ENCODE data around the gene C19orf12. TPM values are rescaled to one million over a fixed set of nuclear protein-coding genes. Genes with fewer than 3 reads are reported as not detected.
A peak's percentile ranks its signal among the peaks of the same experiment; 100 is the strongest.

Gene C19orf12
- 10 to 100 TPM; 27.0 to 52.9 (median 38.9) TPM for total RNA-seq

DNA sequence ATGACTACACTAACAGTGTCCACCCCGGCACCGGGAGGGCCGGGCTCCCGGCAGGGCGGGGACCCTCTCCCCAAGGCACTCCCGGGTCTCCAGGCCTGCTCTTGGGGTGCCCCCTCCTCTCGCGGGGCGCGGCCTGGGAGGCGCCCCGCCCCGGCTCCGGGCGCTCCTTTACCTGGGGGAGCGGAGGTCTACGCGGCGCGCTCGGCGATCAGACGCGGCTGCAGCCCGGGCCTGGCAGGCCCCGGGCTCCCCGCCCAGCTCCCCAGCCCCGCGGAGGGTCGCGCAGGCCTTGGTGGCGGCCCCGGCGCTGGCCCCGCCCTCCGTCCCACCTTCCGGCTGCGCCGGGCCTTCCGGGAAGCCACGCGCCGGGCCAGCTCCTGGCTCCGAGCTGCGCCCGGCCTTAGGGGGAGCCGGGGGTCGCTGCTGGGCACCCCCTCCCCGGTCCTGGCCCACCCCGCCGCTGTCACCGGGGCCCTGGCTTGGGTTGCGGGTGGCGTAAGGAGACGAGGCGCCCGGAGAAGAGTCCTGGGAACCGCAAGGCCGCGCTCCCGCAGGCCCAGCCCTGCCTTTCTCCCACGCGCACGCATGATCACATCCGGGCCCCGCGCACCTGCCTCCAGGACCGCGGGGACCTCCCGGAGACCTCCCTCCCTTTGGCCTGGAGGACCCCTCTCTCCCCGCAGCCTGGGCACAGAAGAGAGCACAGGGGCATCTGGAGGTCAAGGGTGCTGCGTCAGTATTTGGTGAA lies at the start of gene C19orf12:
Gene C19orf12 (minus strand): TSS at position 309 of the 748 bp plus-strand sequence. CDS start 6,848 bp downstream, outside the sequence.
- intact Hi-C loops (cut with DNase I): no loop called here
- H3K4me3 ChIP-seq: peak within 1 kb of the TSS; percentile 68 to 100 (median 98)
- peak within 1 kb of the TSS; percentile 91 to 97 (median 94) for H3K27ac ChIP-seq (replicated peaks in 1 of 4)
- WGBS: 0% methylated on average over 14 of the region's 72 CpGs
- peak; percentile 79 for TF ChIP-seq POLR2A (IDR thresholded peaks at IDR 0.05; ENCODE audit: low read depth)
- no peak for TF ChIP-seq EP300 (IDR thresholded peaks at IDR 0.05)
- peak; percentile 63 to 85 for TF ChIP-seq POLR2AphosphoS5 (IDR thresholded peaks at IDR 0.05)
- no peaks in the 10 kb centered on the region for H3K27me3 ChIP-seq
- peaks cover 0 to 6% (median 4%) of the 10 kb centered on the region in 4 donors for H3K36me3 ChIP-seq
- peaks cover 17 to 60% (median 44%) of the 10 kb centered on the region in 4 donors for H3K4me1 ChIP-seq
- no peaks in the 10 kb centered on the region for H3K9me3 ChIP-seq
- no peak for DNase-seq (ENCODE audit: extremely low spot score)

DNA sequence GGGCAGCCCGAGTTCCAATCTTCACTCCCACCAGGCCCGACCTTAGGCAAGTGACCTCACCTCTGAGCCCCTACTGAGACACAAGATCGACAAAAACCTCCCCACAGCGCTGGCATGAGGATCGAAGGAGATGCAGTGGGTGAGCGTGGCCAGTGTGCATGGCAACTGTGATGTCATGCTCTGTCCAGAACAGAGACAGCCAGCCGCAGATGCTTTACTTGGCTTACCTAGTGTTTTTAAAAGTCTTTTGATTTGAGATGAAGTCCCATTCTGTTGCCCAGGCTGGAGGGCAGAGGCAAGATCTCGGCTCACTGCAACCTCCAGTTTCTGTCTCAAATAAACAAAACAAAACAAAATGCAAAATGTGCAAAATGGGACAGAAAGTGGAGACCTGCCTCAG lies 49.3 kb upstream of the C19orf12 start:
- Histone ChIP-seq H3K4me1 (peaks cover 0 to 9% (median 7%) of the 10 kb centered on the region in 4 donors), H3K4me3 (no peak overlapping the region), H3K36me3 (no peaks in the 10 kb centered on the region), H3K9me3 (no peaks in the 10 kb centered on the region), H3K27ac (replicated peaks in 1 of 4) (no peak overlapping the region), H3K27me3 (peaks cover 0 to 26% (median 0%) of the 10 kb centered on the region in 4 donors)
- intact Hi-C loops (cut with DNase I): no loop called here
- TF ChIP-seq, protein P1, sequence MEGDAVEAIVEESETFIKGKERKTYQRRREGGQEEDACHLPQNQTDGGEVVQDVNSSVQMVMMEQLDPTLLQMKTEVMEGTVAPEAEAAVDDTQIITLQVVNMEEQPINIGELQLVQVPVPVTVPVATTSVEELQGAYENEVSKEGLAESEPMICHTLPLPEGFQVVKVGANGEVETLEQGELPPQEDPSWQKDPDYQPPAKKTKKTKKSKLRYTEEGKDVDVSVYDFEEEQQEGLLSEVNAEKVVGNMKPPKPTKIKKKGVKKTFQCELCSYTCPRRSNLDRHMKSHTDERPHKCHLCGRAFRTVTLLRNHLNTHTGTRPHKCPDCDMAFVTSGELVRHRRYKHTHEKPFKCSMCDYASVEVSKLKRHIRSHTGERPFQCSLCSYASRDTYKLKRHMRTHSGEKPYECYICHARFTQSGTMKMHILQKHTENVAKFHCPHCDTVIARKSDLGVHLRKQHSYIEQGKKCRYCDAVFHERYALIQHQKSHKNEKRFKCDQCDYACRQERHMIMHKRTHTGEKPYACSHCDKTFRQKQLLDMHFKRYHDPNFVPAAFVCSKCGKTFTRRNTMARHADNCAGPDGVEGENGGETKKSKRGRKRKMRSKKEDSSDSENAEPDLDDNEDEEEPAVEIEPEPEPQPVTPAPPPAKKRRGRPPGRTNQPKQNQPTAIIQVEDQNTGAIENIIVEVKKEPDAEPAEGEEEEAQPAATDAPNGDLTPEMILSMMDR (IDR thresholded peaks at IDR 0.05): no peak
- no peak for TF ChIP-seq POLR2AphosphoS5 (IDR thresholded peaks at IDR 0.05)
- TF ChIP-seq EP300 (IDR thresholded peaks at IDR 0.05): no peak
- TF ChIP-seq POLR2A (IDR thresholded peaks at IDR 0.05; ENCODE audit: low read depth): no peak
- WGBS: 96% methylated on average over 7 of the region's 8 CpGs
- no peak for DNase-seq (ENCODE audit: extremely low spot score)

DNA sequence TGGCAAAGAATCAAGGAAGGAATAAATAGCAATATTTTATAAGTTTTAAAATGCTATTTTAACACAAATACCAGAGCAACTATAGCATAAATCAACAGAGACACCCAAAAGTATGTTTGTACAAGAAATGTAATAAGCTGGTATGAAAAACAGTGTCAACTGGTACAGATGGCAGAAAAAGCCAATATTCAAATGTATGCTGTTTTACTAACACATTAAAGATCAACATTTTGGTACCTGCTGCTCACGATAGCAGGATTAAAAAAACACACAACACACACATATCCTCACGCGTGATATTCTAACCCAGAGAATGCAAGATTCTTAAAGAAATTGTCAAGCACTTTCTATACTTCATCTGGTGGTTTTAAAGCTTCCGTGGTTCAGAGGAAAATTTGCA lies 48.1 kb upstream of the C19orf12 start:
- Histone ChIP-seq H3K4me1 (peaks cover 0 to 9% (median 7%) of the 10 kb centered on the region in 4 donors), H3K4me3 (no peak overlapping the region), H3K27me3 (peaks cover 0 to 26% (median 0%) of the 10 kb centered on the region in 4 donors), H3K27ac (replicated peaks in 1 of 4) (no peak overlapping the region), H3K36me3 (no peaks in the 10 kb centered on the region), H3K9me3 (no peaks in the 10 kb centered on the region)
- no peak for DNase-seq (ENCODE audit: extremely low spot score)
- intact Hi-C loops (cut with DNase I): no loop called here
- TF ChIP-seq, protein P1 (IDR thresholded peaks at IDR 0.05): no peak
- TF ChIP-seq POLR2A (IDR thresholded peaks at IDR 0.05; ENCODE audit: low read depth) (no peak), POLR2AphosphoS5 (IDR thresholded peaks at IDR 0.05) (no peak), EP300 (IDR thresholded peaks at IDR 0.05) (no peak)
- 81% methylated on average over 4 of the region's 4 CpGs for WGBS

DNA sequence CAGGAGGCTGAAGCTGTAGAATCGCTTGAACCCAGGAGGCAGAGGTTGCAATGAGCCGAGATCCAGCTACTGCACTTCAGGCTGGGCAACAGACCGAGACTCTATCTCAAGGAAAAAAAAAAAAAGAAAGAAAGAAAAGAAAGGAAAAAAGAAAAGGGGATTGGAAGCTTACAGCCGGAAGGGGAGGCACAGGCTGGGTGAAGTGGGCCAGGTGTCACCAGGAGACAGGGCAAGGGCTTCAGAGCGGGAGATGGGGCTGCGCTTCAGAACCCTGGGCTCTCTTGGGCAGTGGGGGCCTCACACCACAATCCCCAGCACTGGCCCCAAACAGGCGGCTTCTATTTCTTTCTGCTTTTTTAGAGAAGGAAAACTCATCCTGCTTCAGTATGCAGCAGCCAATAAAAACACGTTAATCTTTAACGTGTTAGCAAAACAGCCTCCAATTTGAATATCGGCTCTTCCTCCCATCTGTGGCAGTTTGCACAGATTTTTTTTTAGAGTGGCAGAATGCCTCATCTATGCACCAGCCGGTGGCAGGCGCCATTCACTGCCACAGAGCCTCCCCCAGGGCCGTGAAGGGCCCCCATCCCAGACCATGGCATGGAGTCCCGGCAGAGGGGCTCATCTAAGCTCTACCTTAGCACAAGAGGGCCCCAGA lies 46.6 kb upstream of the C19orf12 start:
- Histone ChIP-seq H3K27ac (replicated peaks in 1 of 4) (no peak overlapping the region), H3K27me3 (peaks cover 0 to 26% (median 0%) of the 10 kb centered on the region in 4 donors), H3K9me3 (no peaks in the 10 kb centered on the region), H3K36me3 (no peaks in the 10 kb centered on the region), H3K4me3 (no peak overlapping the region), H3K4me1 (peaks cover 0 to 9% (median 7%) of the 10 kb centered on the region in 4 donors)
- TF ChIP-seq, protein P1 (IDR thresholded peaks at IDR 0.05): no peak
- no peak for TF ChIP-seq POLR2AphosphoS5 (IDR thresholded peaks at IDR 0.05)
- TF ChIP-seq POLR2A (IDR thresholded peaks at IDR 0.05; ENCODE audit: low read depth): no peak
- TF ChIP-seq EP300 (IDR thresholded peaks at IDR 0.05): no peak
- intact Hi-C loops (cut with DNase I): no loop called here
- no peak for DNase-seq (ENCODE audit: extremely low spot score)
- WGBS: 70% methylated on average over 14 of the region's 14 CpGs

All from esophagus muscularis mucosa (tissue), 4 donors.